SK-N-MC (cell line): ENCODE data around the gene PNN.

ENCODE experiments used
- EZH2 ChIP-seq: fragments of 200-600 bp; sonication (generic); IDR thresholded peaks from one replicate; pipeline ENCODE4 v1.6.1; 2017; ENCODE audit warnings: antibody characterized with exemption
- POLR2AphosphoS5 ChIP-seq: IDR thresholded peaks from 2 replicates; pipeline ENCODE4 v1.6.1; 2012; ENCODE audit warnings: mild to moderate bottlenecking, low read depth, low read length, borderline replicate concordance

GRCh38 chr14:39217214-39217879, 42.3 kb downstream of the PNN start:
- TF ChIP-seq POLR2AphosphoS5, result no peak
- no peak for TF ChIP-seq EZH2
